ENCODE results near the gene MACROD2. TPM values are rescaled to one million over a fixed set of nuclear protein-coding genes. Genes with fewer than 3 reads are reported as not detected.
"Not testable (repeated sequence)": the region's sequence is repeated elsewhere in the genome, so short reads cannot be mapped to it uniquely, and the experiment has no call there.

Gene MACROD2
- polyA plus RNA-seq, 3 donors, result 12.8 to 13.4 (median 13.2) TPM

- DNase-seq, result no peak
These were observed 952.6 kb downstream of the MACROD2 start for GRCh38 chr20:14947946-14948345.

- no peak for DNase-seq
These were observed 953.1 kb downstream of the MACROD2 start for GRCh38 chr20:14948416-14948815.

- no peak for DNase-seq
These were observed 955.3 kb downstream of the MACROD2 start for GRCh38 chr20:14950633-14951032.

GRCh38 chr20:14951105-14951504 is 955.8 kb downstream of the MACROD2 start:
- DNase-seq, result no peak

- no peak for DNase-seq
These were observed 956.5 kb downstream of the MACROD2 start for GRCh38 chr20:14951707-14952418.

GRCh38 chr20:14953736-14954135 is 958.4 kb downstream of the MACROD2 start:
- no peak for DNase-seq

- DNase-seq, result no peak
These were observed 960.1 kb downstream of the MACROD2 start for GRCh38 chr20:14955399-14955798.

- DNase-seq, result no peak
These were observed 960.7 kb downstream of the MACROD2 start for GRCh38 chr20:14956026-14956425.

GRCh38 chr20:14956538-14956937 is 961.2 kb downstream of the MACROD2 start:
- DNase-seq, result no peak

GRCh38 chr20:14957402-14957801 is 962.1 kb downstream of the MACROD2 start:
- DNase-seq, result no peak

- DNase-seq, result no peak
These were observed 963.3 kb downstream of the MACROD2 start for GRCh38 chr20:14958626-14959025.

GRCh38 chr20:14959506-14960475 is 964.5 kb downstream of the MACROD2 start:
- DNase-seq, result no peak

GRCh38 chr20:14960831-14961230 is 965.5 kb downstream of the MACROD2 start:
- DNase-seq, result no peak

GRCh38 chr20:14963262-14963663 is 967.9 kb downstream of the MACROD2 start:
- no peak for DNase-seq

GRCh38 chr20:14966203-14966602 is 970.9 kb downstream of the MACROD2 start:
- DNase-seq, result no peak

GRCh38 chr20:14966808-14967207 is 971.5 kb downstream of the MACROD2 start:
- no peak for DNase-seq

- no peak for DNase-seq
These were observed 976.9 kb downstream of the MACROD2 start for GRCh38 chr20:14972256-14972655.

GRCh38 chr20:14972690-14973089 is 977.4 kb downstream of the MACROD2 start:
- no peak for DNase-seq

- no peak for DNase-seq
These were observed 984.2 kb downstream of the MACROD2 start for GRCh38 chr20:14979453-14979986.

GRCh38 chr20:14981486-14981885 is 986.2 kb downstream of the MACROD2 start:
- DNase-seq, result not testable (repeated sequence)

GRCh38 chr20:14982324-14982723 is 987.0 kb downstream of the MACROD2 start:
- not testable (repeated sequence) for DNase-seq

GRCh38 chr20:14984305-14984704 is 989.0 kb downstream of the MACROD2 start:
- no peak for DNase-seq

Measured in renal pelvis (tissue), 4 donors.